GM10248 (cell line): Measurements from ENCODE around the gene FMN1.

Experiments used
- CTCF ChIA-PET: fragments of 300-600 bp; sonication (Branson Sonifier 250); formaldehyde crosslinking; extraction: SDS; loops from one replicate; lab custom pipeline; 2021; ENCODE audit warnings: antibody characterized with exemption; lab: Yijun Ruan, JAX
- POLR2A ChIA-PET: fragments of 350-650 bp; sonication (Branson Sonifier 250); formaldehyde crosslinking; extraction: SDS; loops from one replicate; lab custom pipeline; 2020; ENCODE audit warnings: antibody characterized with exemption; lab: Yijun Ruan, JAX
- DNase-seq: peaks from one replicate; pipeline ENCODE4 v3.0.0; 2012; ENCODE audit errors: extremely low spot score
- CTCF ChIP-seq: IDR thresholded peaks from 2 replicates; pipeline ENCODE4 v1.5.1; 2012; ENCODE audit warnings: mild to moderate bottlenecking, low read depth; ENCODE audit errors: extremely low read depth, missing control alignments, control extremely low read depth

FMN1 gene

GRCh38 chr15:32991619-32992111, 202.8 kb downstream of the FMN1 start:
- TF ChIP-seq CTCF, result no peak
- ChIA-PET CTCF (no interaction called here), POLR2A (no interaction called here)
- no peak for DNase-seq

- CTCF ChIA-PET, result interaction anchor here (1.0 kb wide), 1 partner anchor 327 kb away, joined by 3 read pairs; no protein-coding TSS in a partner anchor
- POLR2A ChIA-PET, result no interaction called here
- no peak for DNase-seq
- TF ChIP-seq CTCF, result no peak
These were observed 204.4 kb downstream of the FMN1 start for GRCh38 chr15:32990071-32990470.

GRCh38 chr15:32987067-32987466, 207.4 kb downstream of the FMN1 start:
- no peak for DNase-seq
- CTCF ChIA-PET, result interaction anchor here (1.3 kb wide), 1 partner anchor 325 kb away, joined by 4 read pairs; no protein-coding TSS in a partner anchor
- POLR2A ChIA-PET, result no interaction called here
- TF ChIP-seq CTCF, result no peak

GRCh38 chr15:32986147-32986546, 208.4 kb downstream of the FMN1 start:
- no peak for DNase-seq
- ChIA-PET POLR2A (no interaction called here), CTCF (no interaction called here)
- TF ChIP-seq CTCF, result no peak

- no peak for DNase-seq
- CTCF ChIA-PET, result interaction anchor here (1.2 kb wide), 1 partner anchor 320 kb away, joined by 3 read pairs; no protein-coding TSS in a partner anchor
- TF ChIP-seq CTCF, result no peak
- POLR2A ChIA-PET, result no interaction called here
These were observed 210.8 kb downstream of the FMN1 start for GRCh38 chr15:32983679-32984078.

GRCh38 chr15:32982001-32982400, 212.5 kb downstream of the FMN1 start:
- no peak for DNase-seq
- ChIA-PET POLR2A (no interaction called here), CTCF (no interaction called here)
- no peak for TF ChIP-seq CTCF
